ENCODE measurements around the gene TIA1.
"Not testable (repeated sequence)": the region's sequence is repeated elsewhere in the genome, so short reads cannot be mapped to it uniquely, and the experiment has no call there.

The TIA1 gene

GRCh38 chr2:70248181-70248847 lies at the start of gene TIA1:
TSS of gene TIA1 (minus strand) at chr2:70248628. CDS start at chr2:70248430, 198 bp downstream.
- DNase-seq: peak; percentile 95

GRCh38 chr2:70297828-70298227 lies 49.4 kb upstream of the TIA1 start:
- DNase-seq: not testable (repeated sequence)

- DNase-seq: no peak
Observed at GRCh38 chr2:70283500-70284191, 35.2 kb upstream of the TIA1 start.

- no peak for DNase-seq
Observed at GRCh38 chr2:70282439-70282838, 34.0 kb upstream of the TIA1 start.

GRCh38 chr2:70280242-70280798 lies 31.9 kb upstream of the TIA1 start:
- no peak for DNase-seq

- no peak for DNase-seq
Observed at GRCh38 chr2:70270323-70270722, 21.9 kb upstream of the TIA1 start.

- DNase-seq: not testable (repeated sequence)
Observed at GRCh38 chr2:70269422-70270302, 21.2 kb upstream of the TIA1 start.

- DNase-seq: not testable (repeated sequence)
Observed at GRCh38 chr2:70266925-70267324, 18.5 kb upstream of the TIA1 start.

GRCh38 chr2:70261501-70261900 lies 13.1 kb upstream of the TIA1 start:
- DNase-seq: no peak

GRCh38 chr2:70258532-70258875 lies 10.1 kb upstream of the TIA1 start:
- DNase-seq: no peak

- DNase-seq: no peak
Observed at GRCh38 chr2:70255637-70256314, 7.3 kb upstream of the TIA1 start.

GRCh38 chr2:70250434-70250833 lies 2.0 kb upstream of the TIA1 start:
- DNase-seq: no peak

- no peak for DNase-seq
Observed at GRCh38 chr2:70247364-70248180, 856 bp downstream of the TIA1 start.

- no peak for DNase-seq
Observed at GRCh38 chr2:70243806-70244584, 4.4 kb downstream of the TIA1 start.

GRCh38 chr2:70242552-70242951 lies 5.9 kb downstream of the TIA1 start:
- DNase-seq: no peak

- no peak for DNase-seq
Observed at GRCh38 chr2:70241340-70241739, 7.1 kb downstream of the TIA1 start.

- DNase-seq: no peak
Observed at GRCh38 chr2:70240599-70240998, 7.8 kb downstream of the TIA1 start.

- DNase-seq: no peak
Observed at GRCh38 chr2:70233926-70234325, 14.5 kb downstream of the TIA1 start.

- DNase-seq: no peak
Observed at GRCh38 chr2:70226781-70227180, 21.6 kb downstream of the TIA1 start.

GRCh38 chr2:70223305-70223704 lies 25.1 kb downstream of the TIA1 start:
- DNase-seq: not testable (repeated sequence)

- DNase-seq: no peak
Observed at GRCh38 chr2:70214953-70215549, 33.4 kb downstream of the TIA1 start.

All from GOT3 (cell line).